ES-I3 (cell line): ENCODE data around the gene TNPO3.
"Not testable (repeated sequence)": the region's sequence is repeated elsewhere in the genome, so short reads cannot be mapped to it uniquely, and the experiment has no call there.

Source experiments
- H3K36me3 ChIP-seq: 2 replicates; pipeline ENCODE4 v1.6.1; 2013; ENCODE audit warnings: mild to moderate bottlenecking, low read length, control low read depth, moderate library complexity; ENCODE audit not compliant: insufficient read depth
- H3K4me1 ChIP-seq: 2 replicates; pipeline ENCODE4 v1.6.1; 2013; ENCODE audit warnings: mild to moderate bottlenecking, control low read depth, low read length; ENCODE audit not compliant: insufficient read depth
- H3K9ac ChIP-seq: 2 replicates; pipeline ENCODE4 v1.6.1; 2013; ENCODE audit warnings: low read depth, mild to moderate bottlenecking, low read length, moderate library complexity
- H3K9me3 ChIP-seq: 2 replicates; pipeline ENCODE4 v1.6.1; 2013; ENCODE audit warnings: mild to moderate bottlenecking, low read length, moderate library complexity; ENCODE audit not compliant: control insufficient read depth, insufficient read depth

Gene TNPO3

DNA sequence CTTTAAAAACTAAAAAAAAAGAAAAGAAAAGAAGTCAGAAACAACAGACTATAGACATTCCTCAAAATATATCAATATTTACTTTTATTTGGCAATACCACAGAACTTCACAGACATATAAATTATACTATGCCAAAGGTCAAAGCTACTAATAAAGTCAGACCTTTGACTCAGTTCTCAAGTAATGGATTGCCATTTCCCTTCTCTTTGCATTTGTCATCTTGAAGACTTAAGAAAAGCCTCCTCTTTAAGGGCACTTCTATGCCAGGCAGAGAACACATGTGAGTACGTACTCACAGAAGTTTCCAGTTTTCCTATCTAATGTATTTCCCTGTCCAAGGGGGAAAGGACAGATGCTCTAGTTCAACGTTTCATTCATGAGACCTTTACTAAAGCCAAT is 37.6 kb downstream of the TNPO3 start:
- Histone ChIP-seq H3K36me3 (no peaks in the 10 kb centered on the region), H3K4me1 (no peaks in the 10 kb centered on the region), H3K9me3 (no peaks in the 10 kb centered on the region)

DNA sequence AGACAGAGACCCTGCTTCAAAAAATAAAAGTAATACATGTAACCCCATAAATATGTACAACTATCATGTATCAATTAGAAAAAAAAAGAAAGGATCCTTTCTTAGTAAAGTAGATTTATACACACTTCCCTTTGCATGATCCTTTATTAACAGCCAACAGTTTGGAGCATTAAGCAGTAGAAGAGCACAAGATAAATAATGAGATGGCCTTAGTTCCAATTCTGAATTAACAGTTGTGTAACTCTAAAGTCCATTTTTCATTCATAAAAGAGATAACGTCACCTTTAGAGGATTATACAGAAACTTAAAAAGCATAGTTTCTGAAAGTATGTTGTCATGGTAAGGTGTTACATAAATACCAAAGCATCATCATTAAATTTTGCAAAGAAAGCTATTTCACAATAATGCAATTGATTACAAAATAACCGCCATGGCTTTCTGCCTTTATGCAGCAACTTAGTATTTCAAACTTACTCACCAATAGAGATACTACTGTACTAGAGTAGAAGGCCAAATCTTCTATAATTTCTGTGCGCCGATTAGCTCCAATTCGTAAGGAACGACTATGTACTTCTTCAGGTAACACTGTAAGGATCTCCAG is 40.3 kb downstream of the TNPO3 start:
- Histone ChIP-seq H3K9me3 (no peaks in the 10 kb centered on the region), H3K36me3 (no peaks in the 10 kb centered on the region), H3K9ac (no peak overlapping the region), H3K4me1 (no peaks in the 10 kb centered on the region)

More for the DNA sequence above, 37.6 kb downstream of the TNPO3 start:
- H3K9ac ChIP-seq, result no peak overlapping the region

DNA sequence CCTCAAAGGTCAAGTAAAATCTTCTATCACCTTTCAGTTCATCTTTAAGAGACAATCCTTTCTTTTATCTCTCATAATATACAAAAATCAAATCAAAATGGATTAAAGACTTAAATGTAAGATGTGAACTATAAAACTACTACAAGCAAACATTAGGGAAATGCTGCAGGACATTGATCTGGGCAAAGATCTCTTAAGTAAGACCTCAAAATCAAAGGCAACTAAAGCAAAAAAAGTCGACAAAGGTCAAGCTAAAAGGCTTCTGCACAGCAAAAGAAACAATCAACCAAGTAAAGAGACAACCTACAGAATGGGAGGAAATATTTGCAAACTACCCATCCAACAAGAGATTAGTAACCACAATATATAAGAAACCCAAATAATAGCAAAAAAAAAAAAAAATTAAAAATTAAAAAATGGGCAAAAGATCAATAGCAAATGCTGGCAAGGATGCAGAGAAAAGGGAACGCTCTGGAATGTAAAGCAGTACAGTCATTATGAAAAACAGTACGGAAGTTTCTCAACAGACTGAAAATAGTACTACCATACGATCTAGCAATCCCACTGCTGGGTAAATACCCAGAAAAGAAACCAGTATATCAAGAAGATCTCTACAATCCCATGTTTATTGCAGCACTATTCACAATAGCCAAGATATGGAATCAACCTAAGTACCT is 41.7 kb downstream of the TNPO3 start:
- H3K9ac ChIP-seq, result no peak overlapping the region
- no peaks in the 10 kb centered on the region for H3K4me1 ChIP-seq
- H3K36me3 ChIP-seq, result no peaks in the 10 kb centered on the region; the same call in 1 of the 2 replicates
- H3K9me3 ChIP-seq, result no peaks in the 10 kb centered on the region

DNA sequence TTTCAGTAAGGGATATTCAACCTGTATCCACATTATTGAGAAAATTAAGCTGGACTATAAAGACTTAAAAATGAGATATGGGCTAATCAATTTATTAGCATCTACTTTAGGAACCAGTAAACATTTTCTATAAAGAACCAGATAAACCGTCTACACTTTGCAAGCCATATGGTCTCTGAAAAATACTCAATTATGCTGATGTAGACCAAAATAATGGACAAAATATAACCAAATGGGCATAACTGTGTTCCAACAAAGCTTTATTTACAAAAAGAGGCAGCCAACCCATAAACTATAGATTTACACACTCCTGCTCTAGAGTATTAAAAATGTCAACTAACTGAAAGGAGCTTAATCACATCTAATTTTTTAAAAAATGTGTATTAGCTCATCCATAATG is 42.3 kb downstream of the TNPO3 start:
- Histone ChIP-seq H3K36me3 (no peaks in the 10 kb centered on the region; the same call in 1 of the 2 replicates), H3K9me3 (no peaks in the 10 kb centered on the region), H3K9ac (no peak overlapping the region), H3K4me1 (no peaks in the 10 kb centered on the region)

DNA sequence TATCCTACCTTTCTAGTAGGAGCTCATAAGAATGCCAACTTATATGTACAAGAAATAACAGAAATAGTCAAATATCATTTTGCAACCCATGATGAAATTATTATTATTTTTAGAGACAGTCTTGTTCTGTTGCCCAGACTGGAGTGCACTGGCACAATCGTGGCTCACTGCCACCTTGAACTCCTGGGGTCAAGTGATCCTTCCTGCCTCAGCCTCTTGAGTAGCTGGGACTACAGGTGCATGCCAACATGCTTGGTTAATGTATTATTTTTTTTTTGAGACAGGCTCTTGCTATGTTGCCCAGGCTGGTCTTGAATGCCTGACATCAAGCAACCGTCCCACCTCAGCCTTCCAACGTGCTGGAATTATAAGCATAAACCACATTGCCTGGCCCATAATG is 44.8 kb downstream of the TNPO3 start:
- Histone ChIP-seq H3K36me3 (no peaks in the 10 kb centered on the region; the same call in 1 of the 2 replicates), H3K4me1 (no peaks in the 10 kb centered on the region), H3K9me3 (no peaks in the 10 kb centered on the region), H3K9ac (no peak overlapping the region)

DNA sequence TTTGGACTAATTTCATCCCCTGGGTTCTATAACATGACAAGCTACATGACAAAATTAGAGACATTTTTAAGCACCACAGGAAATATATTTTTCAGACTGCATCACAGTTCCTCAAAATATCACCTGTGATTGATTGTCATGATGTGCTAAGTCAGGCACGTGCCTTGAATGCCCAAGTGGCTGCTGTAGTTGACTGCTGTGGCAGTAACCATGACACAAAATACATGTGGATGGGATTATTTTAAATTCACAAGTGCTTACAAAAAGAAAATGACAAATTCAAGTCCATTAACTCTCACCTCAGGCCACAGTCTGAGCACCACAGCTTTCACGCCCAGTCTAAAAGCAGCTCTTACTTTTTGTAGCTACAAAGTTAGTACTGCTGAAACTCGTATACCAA is 45.5 kb downstream of the TNPO3 start:
- no peaks in the 10 kb centered on the region; the same call in 1 of the 2 replicates for H3K36me3 ChIP-seq
- H3K9me3 ChIP-seq, result no peaks in the 10 kb centered on the region
- no peaks in the 10 kb centered on the region for H3K4me1 ChIP-seq
- no peak overlapping the region for H3K9ac ChIP-seq

DNA sequence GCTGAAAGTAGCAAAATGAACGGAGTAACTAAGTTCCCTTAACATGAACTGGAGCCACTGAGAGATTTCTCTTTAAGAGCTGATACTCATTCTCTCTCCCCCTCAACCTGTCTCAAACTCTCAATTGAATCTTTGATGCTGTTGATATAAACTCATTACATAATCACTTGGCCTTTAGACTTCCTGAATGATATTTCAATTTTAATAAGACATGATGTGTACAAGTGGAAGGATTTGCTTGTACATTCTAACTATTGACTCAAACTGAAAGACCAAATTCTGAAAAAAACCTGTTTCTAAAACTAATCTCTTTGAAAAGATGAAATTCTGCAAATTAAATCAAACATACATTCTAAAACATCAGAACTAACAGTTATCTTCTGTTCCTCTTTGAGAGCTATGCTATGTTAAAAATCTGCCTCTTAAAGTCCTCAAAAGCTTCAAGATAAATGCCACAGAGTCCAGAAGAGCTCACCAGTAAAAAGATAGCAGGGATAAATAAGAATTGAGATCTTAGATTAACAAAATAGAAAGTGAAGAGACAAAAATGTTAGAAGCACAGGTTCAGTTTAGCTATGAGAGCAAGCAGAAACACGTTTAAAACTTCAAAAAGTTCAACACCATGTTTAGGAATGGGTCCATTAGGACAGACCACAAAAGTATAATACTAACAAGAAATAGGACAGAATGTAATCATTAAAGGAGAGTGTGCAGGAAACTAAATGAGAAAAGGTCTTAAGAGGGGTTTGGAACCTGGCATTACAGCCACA is 46.1 kb downstream of the TNPO3 start:
- Histone ChIP-seq H3K4me1 (no peaks in the 10 kb centered on the region), H3K9ac (no peak overlapping the region), H3K36me3 (no peaks in the 10 kb centered on the region; the same call in 1 of the 2 replicates), H3K9me3 (no peaks in the 10 kb centered on the region)

DNA sequence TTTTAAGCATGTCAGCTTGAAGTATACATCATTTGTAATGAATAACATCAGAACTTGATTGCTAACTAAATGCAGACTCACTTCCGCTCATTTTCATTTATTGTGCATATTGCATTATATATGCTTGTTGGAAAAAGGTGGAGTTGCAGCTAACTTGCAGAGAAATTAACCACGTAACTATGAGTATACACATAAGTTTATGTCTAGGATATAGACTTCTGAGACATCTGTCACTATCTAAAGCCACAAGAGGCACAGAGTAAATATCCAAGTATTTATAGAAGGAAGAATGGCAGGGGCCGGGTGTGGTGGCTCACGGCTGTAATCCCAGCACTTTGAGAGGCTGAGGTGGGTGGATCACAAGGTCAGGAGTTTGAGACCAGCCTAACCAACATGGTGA is 47.3 kb downstream of the TNPO3 start:
- Histone ChIP-seq H3K4me1 (no peaks in the 10 kb centered on the region), H3K9me3 (no peaks in the 10 kb centered on the region), H3K9ac (no peak overlapping the region), H3K36me3 (no peaks in the 10 kb centered on the region; the same call in 1 of the 2 replicates)

DNA sequence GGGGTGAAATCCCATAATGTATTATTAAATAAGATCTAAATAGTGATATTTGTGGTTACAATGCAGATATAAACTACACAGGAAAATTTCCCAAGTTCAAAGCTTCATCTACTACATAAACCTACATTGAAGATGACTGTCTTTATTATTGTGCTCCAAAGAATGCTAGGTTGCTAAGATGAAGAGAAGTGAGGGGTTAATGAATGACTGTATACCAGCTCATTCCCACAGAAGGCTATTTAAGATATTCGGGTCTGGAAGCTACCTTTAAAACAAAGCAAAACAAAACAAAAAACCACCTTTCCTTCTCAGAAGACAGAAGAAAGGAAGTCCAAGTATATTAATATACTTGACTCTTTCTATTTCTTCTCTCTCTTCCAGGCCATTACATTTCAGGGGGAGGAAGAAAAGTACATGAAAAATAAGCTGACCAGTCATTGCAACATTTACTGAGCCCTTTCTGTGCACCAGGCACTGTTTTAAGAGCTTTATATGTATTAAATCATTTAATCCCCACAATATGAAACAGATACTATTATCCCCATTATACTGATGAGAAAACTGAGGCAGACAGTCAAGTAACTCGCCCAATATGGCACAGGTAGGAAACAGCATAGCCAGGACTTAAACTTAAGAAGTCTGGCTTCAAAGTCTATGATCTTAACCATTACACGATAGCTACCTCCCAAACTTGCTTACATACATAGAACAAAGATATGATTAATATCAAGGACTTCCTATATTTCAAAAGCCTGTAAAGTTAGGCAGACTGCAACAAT is 48.1 kb downstream of the TNPO3 start:
- no peak overlapping the region for H3K9ac ChIP-seq
- no peaks in the 10 kb centered on the region; the same call in 1 of the 2 replicates for H3K36me3 ChIP-seq
- H3K4me1 ChIP-seq, result no peaks in the 10 kb centered on the region
- no peaks in the 10 kb centered on the region for H3K9me3 ChIP-seq

DNA sequence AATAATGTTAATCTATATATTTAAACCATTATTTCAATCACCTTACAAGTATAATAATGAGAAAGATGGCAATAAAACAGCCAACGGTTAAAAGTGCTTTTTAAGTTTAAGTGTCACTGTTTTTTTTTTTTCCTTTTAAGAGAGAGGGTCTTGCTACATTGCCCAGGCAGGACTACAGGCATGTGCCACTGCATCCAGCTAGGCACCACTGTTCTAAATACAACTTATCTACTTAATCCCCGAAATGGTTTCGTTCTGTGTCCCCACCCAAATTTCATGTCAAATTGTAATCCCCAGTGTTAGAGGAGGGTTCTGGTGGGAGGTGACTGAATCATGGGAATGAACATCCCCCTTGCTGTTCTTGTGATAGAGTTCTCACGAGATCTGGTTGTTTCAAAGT is 49.7 kb downstream of the TNPO3 start:
- Histone ChIP-seq H3K36me3 (no peaks in the 10 kb centered on the region; the same call in none of the 2 replicates), H3K9ac (no peak overlapping the region), H3K9me3 (no peaks in the 10 kb centered on the region), H3K4me1 (no peaks in the 10 kb centered on the region)

DNA sequence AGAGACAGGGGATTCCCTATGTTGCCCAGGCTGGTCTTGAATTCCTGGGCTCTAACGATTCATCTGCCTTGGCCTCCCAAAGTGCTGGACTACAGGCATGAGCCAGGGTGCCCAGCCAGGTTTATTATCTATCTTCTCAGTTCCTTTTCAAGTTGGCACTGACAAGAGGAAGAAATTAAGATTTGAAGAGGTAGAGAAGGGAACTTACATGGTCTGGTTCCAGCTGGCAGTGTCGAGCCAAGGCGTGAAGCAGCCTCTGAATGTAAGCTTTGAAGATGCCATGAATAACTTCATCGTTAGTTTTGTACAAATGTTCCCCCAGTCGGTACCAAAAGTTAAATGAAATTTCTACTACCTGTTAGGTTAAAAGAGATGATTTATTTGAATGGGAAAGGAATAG is 57.7 kb downstream of the TNPO3 start:
- Histone ChIP-seq H3K36me3 (peaks cover 23% of the 10 kb centered on the region), H3K4me1 (no peaks in the 10 kb centered on the region), H3K9ac (no peak overlapping the region), H3K9me3 (no peaks in the 10 kb centered on the region)

DNA sequence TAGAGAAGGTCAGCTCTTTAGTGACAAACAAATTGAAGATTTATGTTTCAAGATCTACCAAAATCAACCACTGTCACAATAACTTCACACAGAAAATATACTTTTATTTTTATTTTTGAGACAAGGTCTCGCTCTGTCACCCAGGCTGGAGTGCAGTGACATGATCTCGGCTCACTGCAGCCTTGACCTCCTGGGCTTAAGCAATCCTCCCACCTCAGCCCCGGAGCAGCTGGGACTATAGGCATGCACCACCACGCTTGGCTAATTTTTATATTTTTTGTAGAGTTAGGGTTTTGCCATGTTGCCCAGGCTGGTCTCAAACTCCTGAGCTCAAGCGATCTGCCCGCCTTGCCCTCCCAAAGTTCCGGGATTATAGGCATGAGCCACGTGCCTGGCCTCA is 60.4 kb downstream of the TNPO3 start:
- not testable (repeated sequence) for H3K9ac ChIP-seq, H3K9me3 ChIP-seq, H3K4me1 ChIP-seq
- peaks cover 22% of the 10 kb centered on the region for H3K36me3 ChIP-seq

DNA sequence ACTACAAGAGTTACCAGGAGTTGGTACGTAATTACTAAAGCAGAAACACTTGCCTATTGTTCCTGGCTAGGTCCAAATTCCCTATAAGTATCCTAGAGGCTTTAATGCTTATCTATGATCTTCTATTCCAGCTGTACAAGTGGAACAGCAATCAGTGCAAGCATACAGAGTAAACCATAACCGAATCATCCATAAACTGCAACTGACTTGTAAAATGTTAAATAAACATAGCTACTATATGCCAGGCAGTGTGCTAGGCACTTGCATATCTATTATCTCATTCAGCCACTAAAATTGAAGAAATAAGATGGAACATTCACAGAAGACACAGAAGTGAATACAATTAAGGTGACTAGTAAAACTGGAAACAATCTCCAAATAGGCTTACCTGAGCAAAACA is 61.5 kb downstream of the TNPO3 start:
- H3K4me1 ChIP-seq, result no peaks in the 10 kb centered on the region
- H3K9me3 ChIP-seq, result no peaks in the 10 kb centered on the region
- H3K36me3 ChIP-seq, result peaks cover 26% of the 10 kb centered on the region
- no peak overlapping the region for H3K9ac ChIP-seq

DNA sequence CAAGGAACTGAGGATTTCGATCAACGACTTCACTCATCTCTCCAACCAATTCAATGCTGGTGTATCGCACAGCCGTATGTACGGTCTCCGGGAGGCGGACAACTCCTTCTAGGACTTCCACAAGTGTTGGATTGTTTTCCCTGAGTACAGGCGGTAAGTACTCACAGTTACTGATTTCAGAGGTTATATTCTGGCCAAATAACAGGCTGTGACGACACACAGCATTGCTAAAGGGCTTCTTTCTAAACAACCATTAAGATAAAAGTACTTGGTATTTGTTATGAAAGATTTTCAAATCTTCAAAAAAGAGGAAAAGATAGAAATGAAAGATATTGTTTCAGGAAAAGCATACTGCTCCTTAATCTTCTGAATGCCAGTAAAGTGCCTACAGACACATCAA is 65.0 kb downstream of the TNPO3 start:
- Histone ChIP-seq H3K4me1 (peaks cover 18% of the 10 kb centered on the region), H3K9me3 (no peaks in the 10 kb centered on the region), H3K9ac (no peak overlapping the region), H3K36me3 (peaks cover 30% of the 10 kb centered on the region)
